Measurements from ENCODE around the gene RERE. TPM values are rescaled to one million over a fixed set of nuclear protein-coding genes. Genes with fewer than 3 reads are reported as not detected.
A peak's percentile ranks its signal among the peaks of the same experiment; 100 is the strongest.

Gene RERE
- 20.0 and 30.3 TPM in 2 replicates for total RNA-seq (2014; rRNA removed; shearing (Covaris generic))
- 45.1 and 50.0 TPM in 2 replicates for polyA plus RNA-seq (2015; cell fraction: cytosol; rRNA removed)
- 17.6 and 18.7 TPM in 2 replicates for polyA plus RNA-seq (2015; cell fraction: nucleus; rRNA removed)

DNA sequence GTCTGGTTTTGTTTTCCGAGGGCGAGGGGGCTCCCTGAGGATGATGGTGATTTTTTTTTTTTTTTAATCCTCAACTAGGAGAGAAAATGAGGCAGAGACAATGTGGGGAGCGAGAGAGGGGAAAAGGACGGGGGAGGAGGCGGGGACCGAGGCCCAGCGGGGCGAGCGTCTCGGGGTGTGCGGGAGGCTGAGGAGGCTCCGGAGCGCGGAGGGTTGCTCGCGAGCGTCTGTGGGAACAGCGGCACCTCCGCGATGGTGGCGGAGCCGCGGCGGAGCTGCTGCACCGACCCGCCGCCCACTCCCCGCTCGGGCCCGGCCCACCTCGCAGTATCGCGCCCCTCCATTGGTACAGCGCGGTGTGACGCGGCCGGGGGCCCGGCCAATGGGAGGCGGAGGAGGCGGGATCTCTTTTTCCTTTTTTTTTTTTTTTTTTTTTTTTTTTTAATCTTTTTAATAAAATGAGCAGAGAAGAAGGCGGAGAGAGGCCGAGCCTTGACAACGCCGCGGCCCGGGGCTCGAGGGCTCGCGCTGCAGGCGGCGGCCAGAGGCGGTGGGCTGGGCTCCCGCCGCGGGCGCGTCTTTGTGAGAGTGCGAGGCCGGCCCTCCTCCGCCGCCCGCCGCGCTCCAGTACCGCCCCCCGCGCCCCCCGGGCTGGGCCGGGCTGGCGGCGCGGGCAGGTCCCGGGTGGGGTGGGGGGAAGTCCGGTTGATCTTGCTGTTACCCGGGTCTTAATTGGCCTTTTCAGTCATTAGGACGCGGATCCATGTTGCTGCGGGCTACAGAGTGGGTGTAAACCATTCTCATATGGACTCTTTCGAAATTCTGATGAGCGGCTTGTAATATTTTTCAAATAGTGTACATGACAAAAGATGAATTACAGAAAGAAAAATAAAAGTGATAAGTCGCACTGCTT lies at the start of gene RERE:
Gene RERE (minus strand): TSS at position 229 of the 913 bp plus-strand sequence.
- in situ Hi-C loops (cut with HindIII; ENCODE audit: low pct_unique_long_range_greater_than_20kb, low sequenced_read_pairs) = no loop called here
- DNase-seq (ENCODE audit: low read depth, low spot score) = peak; percentile 87

- DNase-seq (ENCODE audit: low read depth, low spot score) = no peak
- in situ Hi-C loops (cut with HindIII; ENCODE audit: low pct_unique_long_range_greater_than_20kb, low sequenced_read_pairs) = no loop called here
Observed at GRCh38 chr1:8866792-8867415, 49.5 kb upstream of the RERE start.

GRCh38 chr1:8866173-8866791 lies 48.8 kb upstream of the RERE start:
- DNase-seq (ENCODE audit: low read depth, low spot score) = no peak
- in situ Hi-C loops (cut with HindIII; ENCODE audit: low pct_unique_long_range_greater_than_20kb, low sequenced_read_pairs) = no loop called here

DNA sequence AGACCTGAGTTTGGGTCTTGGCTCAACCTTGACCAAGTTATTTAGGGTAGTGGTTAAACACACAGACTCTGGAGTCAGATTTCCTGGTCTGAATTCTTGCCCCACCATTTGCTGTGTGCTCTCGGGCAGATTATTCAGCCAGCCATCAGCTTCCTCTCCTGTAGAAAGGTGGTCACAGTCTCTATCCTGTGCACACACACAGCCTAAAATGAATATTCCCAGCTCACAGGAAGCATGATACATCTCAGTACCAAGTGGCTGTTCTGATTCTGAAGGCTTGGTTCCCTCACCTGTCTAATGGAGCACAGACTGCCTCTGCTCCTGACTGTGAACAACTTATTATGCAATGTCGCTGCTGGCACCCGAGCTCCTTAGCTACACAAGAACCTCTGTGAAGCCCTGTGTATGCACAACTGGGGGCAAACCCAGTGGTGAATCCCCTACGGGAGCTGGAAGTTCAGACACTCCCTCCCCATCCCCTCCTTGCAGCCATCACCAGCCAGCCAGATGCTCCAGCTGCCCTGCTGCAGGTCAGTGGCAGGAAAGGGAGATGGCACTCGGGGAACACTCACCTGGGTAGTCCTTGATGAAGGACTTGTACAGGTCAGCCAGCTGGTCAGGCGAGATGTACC lies 47.4 kb upstream of the RERE start:
- in situ Hi-C loops (cut with HindIII; ENCODE audit: low pct_unique_long_range_greater_than_20kb, low sequenced_read_pairs) = no loop called here
- no peak for DNase-seq (ENCODE audit: low read depth, low spot score)

DNA sequence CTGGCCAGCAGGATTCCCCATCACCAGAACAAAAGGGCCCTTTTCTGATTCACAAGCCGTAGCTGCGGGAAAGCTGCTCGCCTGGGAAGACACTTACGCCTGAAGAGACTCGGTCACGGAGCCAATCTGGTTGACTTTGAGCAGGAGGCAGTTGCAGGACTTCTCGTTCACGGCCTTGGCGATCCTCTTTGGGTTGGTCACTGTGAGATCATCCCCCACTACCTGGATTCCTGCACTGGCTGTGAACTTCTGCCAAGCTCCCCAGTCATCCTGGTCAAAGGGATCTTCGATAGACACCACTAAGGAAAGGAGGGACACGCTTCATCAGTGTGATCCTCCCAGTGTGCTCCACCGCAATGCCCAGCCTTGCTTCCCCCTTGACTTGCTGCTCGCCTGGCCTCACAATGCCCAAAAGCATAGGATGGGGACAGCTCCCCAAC lies 46.4 kb upstream of the RERE start:
- in situ Hi-C loops (cut with HindIII; ENCODE audit: low pct_unique_long_range_greater_than_20kb, low sequenced_read_pairs) = no loop called here
- no peak for DNase-seq (ENCODE audit: low read depth, low spot score)

GRCh38 chr1:8863138-8863537 lies 45.7 kb upstream of the RERE start:
- DNase-seq (ENCODE audit: low read depth, low spot score) = no peak
- in situ Hi-C loops (cut with HindIII; ENCODE audit: low pct_unique_long_range_greater_than_20kb, low sequenced_read_pairs) = no loop called here

- peak; percentile 66 for DNase-seq (ENCODE audit: low read depth, low spot score)
- in situ Hi-C loops (cut with HindIII; ENCODE audit: low pct_unique_long_range_greater_than_20kb, low sequenced_read_pairs) = no loop called here
Observed at GRCh38 chr1:8862528-8862927, 45.1 kb upstream of the RERE start.

GRCh38 chr1:8860738-8861516 lies 43.5 kb upstream of the RERE start:
- DNase-seq (ENCODE audit: low read depth, low spot score) = no peak
- in situ Hi-C loops (cut with HindIII; ENCODE audit: low pct_unique_long_range_greater_than_20kb, low sequenced_read_pairs) = no loop called here

- in situ Hi-C loops (cut with HindIII; ENCODE audit: low pct_unique_long_range_greater_than_20kb, low sequenced_read_pairs) = no loop called here
- peak; percentile 74 for DNase-seq (ENCODE audit: low read depth, low spot score)
Observed at GRCh38 chr1:8858888-8859706, 41.7 kb upstream of the RERE start.

GRCh38 chr1:8858112-8858668 lies 40.8 kb upstream of the RERE start:
- no peak for DNase-seq (ENCODE audit: low read depth, low spot score)
- in situ Hi-C loops (cut with HindIII; ENCODE audit: low pct_unique_long_range_greater_than_20kb, low sequenced_read_pairs) = no loop called here

DNA sequence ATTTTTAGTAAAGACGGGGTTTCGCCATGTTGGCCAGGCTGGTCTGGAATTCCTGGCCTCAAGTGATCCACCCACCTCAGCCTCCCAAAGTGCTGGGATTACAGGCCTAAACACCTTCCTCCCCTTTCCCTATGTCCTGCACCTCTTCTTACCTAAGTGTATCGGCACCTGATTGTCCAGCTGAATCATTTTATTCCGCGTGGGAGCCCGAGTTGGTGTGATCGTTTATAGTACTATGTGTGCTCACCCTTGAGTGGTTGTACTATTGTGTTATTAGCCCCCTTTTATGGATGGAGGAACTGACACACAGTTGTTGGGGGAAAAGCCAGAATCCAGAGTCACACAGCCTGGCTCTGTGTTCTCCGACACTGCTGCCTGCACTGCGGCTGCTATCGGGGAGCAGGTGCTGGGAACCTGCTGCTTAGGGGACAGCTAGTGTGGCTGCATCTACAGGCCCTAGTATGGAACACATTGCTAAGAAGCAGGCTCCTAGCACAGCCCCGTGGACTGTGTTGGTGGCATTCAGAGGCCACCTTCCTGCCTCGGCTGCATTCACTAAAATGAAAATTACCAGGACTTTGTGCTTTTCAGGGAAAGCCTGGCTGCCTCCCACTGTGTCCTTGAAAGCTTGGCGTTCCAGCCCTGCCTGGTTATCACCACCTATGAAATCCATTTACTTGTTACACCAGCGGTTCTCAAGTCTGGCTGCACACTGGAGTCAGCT lies 39.4 kb upstream of the RERE start:
- DNase-seq (ENCODE audit: low read depth, low spot score) = no peak
- in situ Hi-C loops (cut with HindIII; ENCODE audit: low pct_unique_long_range_greater_than_20kb, low sequenced_read_pairs) = no loop called here

DNA sequence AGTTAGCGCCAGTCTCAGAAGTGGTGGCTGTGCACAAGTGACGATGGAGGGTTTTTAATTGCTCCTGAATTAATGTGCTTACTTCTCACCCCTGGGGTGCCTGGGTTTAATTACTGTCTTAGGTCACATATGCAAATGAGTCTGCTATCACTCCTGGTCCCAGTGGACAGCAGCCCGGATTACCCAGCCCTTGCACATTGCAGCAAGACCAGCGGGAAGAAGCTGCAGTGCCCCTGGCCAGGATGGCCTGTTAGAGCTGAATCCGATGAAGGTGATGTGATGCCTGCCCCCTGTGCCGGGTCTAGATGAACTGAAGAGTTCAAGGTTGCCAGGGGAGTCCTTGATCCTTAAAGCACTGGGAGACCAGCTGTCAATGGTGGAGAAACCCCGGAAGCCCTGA lies 36.8 kb upstream of the RERE start:
- no peak for DNase-seq (ENCODE audit: low read depth, low spot score)
- in situ Hi-C loops (cut with HindIII; ENCODE audit: low pct_unique_long_range_greater_than_20kb, low sequenced_read_pairs) = no loop called here

DNA sequence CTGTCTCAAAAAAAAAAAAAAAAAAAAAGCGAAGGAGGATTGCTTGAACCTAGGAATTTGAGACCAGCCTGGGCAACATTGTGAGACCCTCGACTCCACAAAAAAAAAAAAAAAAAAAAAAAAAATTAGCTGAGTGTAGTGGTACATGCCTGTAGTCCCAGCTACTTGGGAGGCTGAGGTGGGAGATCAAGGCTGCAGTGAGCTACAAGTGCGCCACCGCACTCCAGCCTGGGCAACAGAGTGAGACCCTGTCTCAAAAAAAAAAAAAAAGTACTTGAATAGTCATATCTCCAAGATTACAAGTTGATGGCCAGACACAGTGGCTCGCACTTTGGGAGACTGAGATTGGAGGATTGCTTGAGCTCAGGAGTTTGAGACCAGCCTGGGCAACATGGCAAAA lies 33.6 kb upstream of the RERE start:
- DNase-seq (ENCODE audit: low read depth, low spot score) = no peak
- in situ Hi-C loops (cut with HindIII; ENCODE audit: low pct_unique_long_range_greater_than_20kb, low sequenced_read_pairs) = no loop called here

GRCh38 chr1:8848663-8849386 lies 31.4 kb upstream of the RERE start:
- in situ Hi-C loops (cut with HindIII; ENCODE audit: low pct_unique_long_range_greater_than_20kb, low sequenced_read_pairs) = no loop called here
- DNase-seq (ENCODE audit: low read depth, low spot score) = peak; percentile 82

- DNase-seq (ENCODE audit: low read depth, low spot score) = no peak
- in situ Hi-C loops (cut with HindIII; ENCODE audit: low pct_unique_long_range_greater_than_20kb, low sequenced_read_pairs) = no loop called here
Observed at GRCh38 chr1:8847990-8848389, 30.6 kb upstream of the RERE start.
